Activated naive CD4-positive, alpha-beta T cell treated with anti-CD3 and anti-CD28 coated beads, Interleukin-2, amount 50 U/mL, for 16 hours (primary cell): Measurements from ENCODE around the gene IL3RA.

ENCODE experiments used
- DNase-seq: peaks from one replicate; pipeline ENCODE4 v3.0.0-alpha.2; 2020

The IL3RA gene

GRCh38 chrX:1427756-1428155 is 91.2 kb downstream of the IL3RA start:
- no peak for DNase-seq

GRCh38 chrX:1430451-1430850 is 93.9 kb downstream of the IL3RA start:
- DNase-seq = no peak
